Measurements from ENCODE around the gene INSYN2A. TPM values are rescaled to one million over a fixed set of nuclear protein-coding genes. Genes with fewer than 3 reads are reported as not detected.

The INSYN2A gene
- total RNA-seq, 2 donors from 2014 or later: 0.14 to 4.0 TPM

DNA sequence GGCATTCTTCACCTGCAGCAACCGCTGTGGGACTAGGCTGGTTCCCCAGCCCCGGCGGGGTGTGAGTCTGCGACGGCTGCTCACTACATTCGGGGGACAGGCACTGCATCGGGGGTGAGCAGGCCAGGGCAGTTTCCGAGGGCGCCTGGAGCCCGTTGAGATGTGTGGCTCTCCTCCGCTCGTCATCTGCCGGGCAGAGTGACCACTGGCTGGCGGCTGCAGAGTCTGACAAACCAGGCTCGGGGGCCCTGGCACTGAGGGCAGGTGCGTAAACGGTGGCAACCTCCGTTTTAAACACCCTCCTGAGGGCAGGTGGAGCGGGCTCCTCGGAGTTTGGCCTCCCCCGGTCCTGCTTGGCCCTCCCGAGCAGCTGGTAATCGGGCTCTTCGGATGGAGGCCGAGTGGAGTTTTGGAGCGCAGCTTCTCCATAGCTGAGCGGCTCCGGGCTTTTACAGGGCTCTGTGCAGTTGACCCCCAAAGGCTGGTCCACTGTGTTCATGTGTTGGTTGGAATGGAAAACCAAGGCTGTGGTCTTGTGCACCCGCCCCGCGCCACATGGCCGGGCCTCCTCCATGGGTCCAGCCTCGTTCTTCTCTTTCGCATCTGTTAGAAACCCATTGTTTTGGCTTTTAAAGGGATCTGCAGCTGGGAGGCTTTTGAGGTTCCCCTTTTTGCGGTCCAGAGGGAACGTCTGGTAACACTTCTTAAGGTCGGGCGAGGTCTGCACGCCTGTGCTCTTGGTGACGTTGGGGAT lies 20.9 kb downstream of the INSYN2A start:
- Histone ChIP-seq H3K4me3 (no peak overlapping the region), H3K9me3 (no peaks in the 10 kb centered on the region), H3K4me1 (replicated peaks) (no peaks in the 10 kb centered on the region), H3K36me3 (no peaks in the 10 kb centered on the region), H3K27ac (no peak overlapping the region), H3K27me3 (replicated peaks; ENCODE audit: insufficient read depth) (no peaks in the 10 kb centered on the region)
- DNase-seq (ENCODE audit: low spot score): no peak
- WGBS: 97% methylated on average over 31 of the region's 40 CpGs
- TF ChIP-seq, protein P1, sequence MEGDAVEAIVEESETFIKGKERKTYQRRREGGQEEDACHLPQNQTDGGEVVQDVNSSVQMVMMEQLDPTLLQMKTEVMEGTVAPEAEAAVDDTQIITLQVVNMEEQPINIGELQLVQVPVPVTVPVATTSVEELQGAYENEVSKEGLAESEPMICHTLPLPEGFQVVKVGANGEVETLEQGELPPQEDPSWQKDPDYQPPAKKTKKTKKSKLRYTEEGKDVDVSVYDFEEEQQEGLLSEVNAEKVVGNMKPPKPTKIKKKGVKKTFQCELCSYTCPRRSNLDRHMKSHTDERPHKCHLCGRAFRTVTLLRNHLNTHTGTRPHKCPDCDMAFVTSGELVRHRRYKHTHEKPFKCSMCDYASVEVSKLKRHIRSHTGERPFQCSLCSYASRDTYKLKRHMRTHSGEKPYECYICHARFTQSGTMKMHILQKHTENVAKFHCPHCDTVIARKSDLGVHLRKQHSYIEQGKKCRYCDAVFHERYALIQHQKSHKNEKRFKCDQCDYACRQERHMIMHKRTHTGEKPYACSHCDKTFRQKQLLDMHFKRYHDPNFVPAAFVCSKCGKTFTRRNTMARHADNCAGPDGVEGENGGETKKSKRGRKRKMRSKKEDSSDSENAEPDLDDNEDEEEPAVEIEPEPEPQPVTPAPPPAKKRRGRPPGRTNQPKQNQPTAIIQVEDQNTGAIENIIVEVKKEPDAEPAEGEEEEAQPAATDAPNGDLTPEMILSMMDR (IDR thresholded peaks at IDR 0.05): no peak
- TF ChIP-seq POLR2A (IDR thresholded peaks at IDR 0.05) (no peak), POLR2AphosphoS5 (IDR thresholded peaks at IDR 0.05) (no peak)
- intact Hi-C loops (cut with DNase I): no loop called here

DNA sequence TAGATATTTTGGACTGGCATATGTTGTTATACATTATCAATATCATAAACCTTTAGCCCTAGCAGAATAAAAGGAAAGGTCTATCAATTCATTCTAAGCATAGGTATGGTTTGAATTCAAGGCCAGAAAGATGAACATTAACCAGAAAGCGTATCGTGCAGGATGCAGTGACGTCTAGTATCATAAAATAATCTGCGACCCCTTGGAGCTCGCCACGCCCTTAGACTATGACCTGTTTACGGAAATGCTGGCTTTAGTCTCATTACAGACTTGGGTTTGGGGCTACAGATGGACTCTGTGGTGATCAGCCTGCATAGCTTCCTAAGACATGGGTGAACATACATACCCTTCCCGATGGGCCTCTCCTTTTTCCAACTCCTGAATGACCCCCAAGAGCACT lies 21.5 kb downstream of the INSYN2A start:
- over 99% methylated on average over 8 of the region's 8 CpGs for WGBS
- no peak for DNase-seq (ENCODE audit: low spot score)
- no peak for TF ChIP-seq POLR2A (IDR thresholded peaks at IDR 0.05)
- TF ChIP-seq, protein P1 (IDR thresholded peaks at IDR 0.05): no peak
- no peak for TF ChIP-seq POLR2AphosphoS5 (IDR thresholded peaks at IDR 0.05)
- Histone ChIP-seq H3K9me3 (no peaks in the 10 kb centered on the region), H3K4me1 (replicated peaks) (no peaks in the 10 kb centered on the region), H3K27me3 (replicated peaks; ENCODE audit: insufficient read depth) (no peaks in the 10 kb centered on the region), H3K4me3 (no peak overlapping the region), H3K36me3 (no peaks in the 10 kb centered on the region), H3K27ac (no peak overlapping the region)
- intact Hi-C loops (cut with DNase I): no loop called here

DNA sequence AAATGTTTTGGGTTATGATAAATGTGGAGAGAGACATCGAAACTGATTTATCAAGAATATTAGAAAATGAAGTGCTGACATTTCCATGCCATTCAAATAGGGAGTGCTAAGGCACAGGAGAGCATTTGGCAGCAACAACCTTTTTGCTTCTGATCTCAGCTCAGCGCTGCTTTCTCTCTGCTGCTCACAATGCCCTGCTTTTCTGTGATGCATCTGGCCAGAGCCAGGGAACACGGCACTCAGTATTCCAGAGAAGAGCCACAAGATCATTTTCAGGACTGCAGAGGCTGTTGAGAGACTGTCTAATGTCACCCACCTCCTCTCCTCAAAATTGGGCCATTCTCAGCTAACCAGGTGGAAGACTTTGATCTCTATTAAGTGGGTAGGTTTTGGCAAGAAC lies 28.1 kb downstream of the INSYN2A start:
- 69% methylated on average over 3 of the region's 3 CpGs for WGBS
- TF ChIP-seq POLR2A (IDR thresholded peaks at IDR 0.05) (no peak), POLR2AphosphoS5 (IDR thresholded peaks at IDR 0.05) (no peak)
- TF ChIP-seq, protein P1 (IDR thresholded peaks at IDR 0.05): no peak
- no peaks in the 10 kb centered on the region for H3K27me3 ChIP-seq (replicated peaks; ENCODE audit: insufficient read depth)
- no peak overlapping the region for H3K4me3 ChIP-seq
- no peak overlapping the region for H3K27ac ChIP-seq
- intact Hi-C loops (cut with DNase I): no loop called here
- no peak for DNase-seq (ENCODE audit: low spot score)
- H3K36me3 ChIP-seq: no peaks in the 10 kb centered on the region
- no peaks in the 10 kb centered on the region for H3K9me3 ChIP-seq
- H3K4me1 ChIP-seq (replicated peaks): no peaks in the 10 kb centered on the region

DNA sequence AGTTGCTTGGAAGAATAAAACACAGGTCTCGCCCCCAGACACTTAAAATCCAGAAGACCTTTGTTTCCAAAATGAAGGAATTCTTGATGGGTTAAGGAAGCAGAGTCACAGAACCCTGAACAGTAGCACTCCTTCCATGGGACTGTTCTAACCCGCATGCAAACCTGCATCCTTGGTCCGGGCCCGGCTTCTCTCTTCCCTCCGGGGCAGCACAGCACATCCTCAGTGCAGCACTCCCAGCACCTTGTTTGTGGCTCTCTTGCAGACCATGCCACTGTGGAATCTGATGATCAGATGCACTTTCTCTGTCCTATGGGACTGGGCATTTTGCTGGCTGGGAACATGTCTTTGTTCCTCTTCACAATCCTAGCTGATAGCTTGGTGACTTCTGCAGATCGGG lies 33.5 kb downstream of the INSYN2A start:
- TF ChIP-seq POLR2AphosphoS5 (IDR thresholded peaks at IDR 0.05): no peak
- Histone ChIP-seq H3K4me3 (no peak overlapping the region), H3K9me3 (no peaks in the 10 kb centered on the region), H3K27ac (no peak overlapping the region), H3K27me3 (replicated peaks; ENCODE audit: insufficient read depth) (no peaks in the 10 kb centered on the region), H3K36me3 (no peaks in the 10 kb centered on the region), H3K4me1 (replicated peaks) (no peaks in the 10 kb centered on the region)
- intact Hi-C loops (cut with DNase I): no loop called here
- DNase-seq (ENCODE audit: low spot score): no peak
- 96% methylated on average over 6 of the region's 6 CpGs for WGBS

DNA sequence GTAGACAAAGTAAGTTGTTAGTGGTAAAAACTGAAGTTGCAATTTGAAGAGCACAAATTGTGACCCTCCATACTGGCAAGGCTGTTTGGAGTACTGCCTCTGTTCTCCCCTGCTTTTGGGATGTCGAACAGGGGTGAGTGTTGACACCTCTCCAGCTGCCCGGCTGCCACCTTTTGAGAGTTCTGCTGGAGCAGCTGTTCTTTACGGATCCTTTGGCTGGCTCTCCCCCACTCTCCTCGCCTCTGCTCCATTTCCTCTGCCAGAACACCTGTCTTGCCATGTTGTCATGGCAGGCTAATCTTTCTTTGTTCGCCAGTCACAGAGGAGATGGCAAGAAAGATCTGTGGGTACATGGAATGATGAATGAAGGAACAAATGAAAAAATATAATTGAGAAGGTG lies 34.9 kb downstream of the INSYN2A start:
- DNase-seq (ENCODE audit: low spot score): no peak
- Histone ChIP-seq H3K36me3 (no peaks in the 10 kb centered on the region), H3K4me3 (no peak overlapping the region), H3K27ac (no peak overlapping the region), H3K27me3 (replicated peaks; ENCODE audit: insufficient read depth) (no peaks in the 10 kb centered on the region), H3K9me3 (no peaks in the 10 kb centered on the region), H3K4me1 (replicated peaks) (no peaks in the 10 kb centered on the region)
- TF ChIP-seq POLR2A (IDR thresholded peaks at IDR 0.05): no peak
- no peak for TF ChIP-seq POLR2AphosphoS5 (IDR thresholded peaks at IDR 0.05)
- TF ChIP-seq, protein P1 (IDR thresholded peaks at IDR 0.05): no peak
- 83% methylated on average over 5 of the region's 5 CpGs for WGBS
- intact Hi-C loops (cut with DNase I): no loop called here
